ENCODE measurements around the gene PPP1R36.
"Not testable (repeated sequence)": the region's sequence is repeated elsewhere in the genome, so short reads cannot be mapped to it uniquely, and the experiment has no call there.

Gene PPP1R36, protein sequence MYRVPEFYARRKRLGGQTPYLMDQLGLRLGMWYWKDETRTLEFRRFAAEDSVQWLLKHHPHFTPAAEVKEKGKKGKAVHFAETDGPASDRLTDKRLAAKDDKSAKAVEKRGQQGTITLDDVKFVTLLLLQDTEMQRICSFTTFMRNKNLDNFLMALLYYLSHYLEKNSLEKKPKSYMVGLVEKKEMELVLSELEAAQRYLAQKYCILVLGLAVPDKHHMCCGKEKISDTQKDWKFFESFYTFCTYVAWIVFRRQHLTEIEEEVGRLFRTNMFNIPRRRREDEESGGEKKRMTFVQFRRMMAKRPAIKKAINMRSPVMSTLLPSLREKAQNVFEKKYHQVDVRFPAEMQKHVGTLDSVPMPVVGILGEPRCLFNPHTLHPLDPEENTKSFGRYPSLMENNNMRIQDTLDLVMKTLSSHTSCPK

DNA sequence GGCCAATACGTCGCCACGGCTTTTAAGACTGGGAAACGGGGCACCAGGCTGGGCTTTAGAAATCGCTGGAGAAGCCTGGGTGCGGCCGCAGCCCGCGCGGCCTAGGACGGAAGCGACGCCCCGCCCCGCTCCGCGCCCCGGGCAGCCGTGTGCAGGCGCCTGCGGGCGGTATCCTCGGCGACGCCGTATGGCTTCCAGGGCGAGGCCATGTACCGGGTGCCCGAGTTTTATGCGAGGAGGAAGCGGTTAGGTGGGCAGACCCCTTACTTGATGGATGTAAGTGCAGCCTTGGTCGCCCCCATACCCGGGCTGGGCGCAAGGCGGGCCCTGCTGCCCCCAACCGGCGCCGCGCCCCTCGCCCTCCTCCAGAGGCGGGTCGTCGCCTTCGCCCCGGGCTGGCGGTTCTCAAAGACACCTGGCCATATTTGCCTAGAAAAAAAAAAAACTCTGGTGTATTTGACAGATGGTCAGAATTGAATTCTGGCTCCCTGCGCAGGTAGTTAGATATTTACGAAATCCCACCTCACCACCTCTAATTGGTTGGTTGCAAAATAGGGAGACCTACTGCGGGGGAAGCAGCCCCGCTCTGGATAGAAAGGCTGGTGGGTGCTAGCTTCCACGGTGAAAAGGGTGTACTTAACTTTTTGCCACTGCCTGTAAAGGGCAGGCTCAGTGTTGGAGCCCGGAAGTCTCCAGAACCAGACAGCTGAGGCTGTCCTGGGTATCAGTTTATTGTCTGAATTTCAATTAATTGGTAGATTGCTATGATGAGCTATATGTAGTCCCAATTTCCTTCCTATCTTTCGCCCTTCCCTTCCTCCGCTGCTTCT, at the start of gene PPP1R36:
Gene PPP1R36, plus strand, starts transcription at position 171 of the 830 bp plus-strand sequence. Its CDS starts 37 bp downstream, at position 208.
- peak; percentile 56 to 87 for DNase-seq

DNA sequence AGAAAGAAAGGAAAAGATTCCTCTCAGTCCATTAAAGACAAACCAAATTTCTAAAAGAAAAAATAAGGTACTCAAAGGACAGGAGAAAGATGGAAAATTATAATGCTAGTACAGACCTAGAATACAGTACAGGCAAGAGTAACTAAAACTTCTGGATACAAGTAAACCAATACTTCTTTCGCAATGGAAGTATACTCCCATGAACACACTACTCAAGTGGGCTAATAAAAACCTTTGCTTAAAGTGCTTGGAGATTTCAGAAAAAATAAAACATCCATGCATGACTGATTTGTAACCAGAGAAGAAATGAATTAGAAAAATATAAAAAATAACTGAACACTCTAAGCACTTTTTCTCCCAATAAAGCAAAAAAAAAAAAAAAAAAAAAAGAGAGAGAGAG, 49.7 kb upstream of the PPP1R36 start:
- no peak for DNase-seq

DNA sequence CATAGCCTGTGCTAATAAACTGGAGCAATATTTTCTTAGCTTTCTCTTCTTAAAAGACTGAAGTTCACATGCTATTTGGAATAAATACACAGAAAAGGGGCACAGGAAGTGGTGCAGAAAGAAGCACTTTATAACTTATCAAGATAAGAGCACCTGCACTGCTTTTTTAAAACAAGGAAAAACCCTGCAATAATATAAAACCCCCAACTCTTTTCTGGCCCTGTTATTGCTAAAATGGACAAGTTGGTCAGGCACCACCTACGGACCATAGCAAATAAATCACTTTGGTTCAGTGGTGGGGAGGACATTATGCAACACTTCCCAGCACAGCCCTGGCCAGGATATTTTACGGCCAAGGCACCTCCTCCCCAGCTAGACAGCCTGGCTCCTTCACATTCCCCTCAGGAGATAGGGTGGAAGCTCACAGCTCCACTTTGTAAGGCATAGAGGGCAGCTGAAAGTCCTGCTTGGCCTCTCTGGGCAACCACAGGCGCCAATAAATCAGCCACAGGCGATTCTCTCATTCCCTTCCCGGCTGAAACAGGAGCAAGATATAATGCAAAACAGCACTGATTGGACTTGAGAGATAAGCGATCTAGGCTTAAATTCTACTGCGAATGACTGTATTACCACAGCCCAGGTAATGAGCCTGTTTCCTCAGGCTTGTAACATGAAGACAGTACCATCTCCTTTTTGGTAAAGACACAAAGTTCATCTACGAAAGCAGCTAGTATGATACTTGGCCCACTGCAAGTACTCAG, 48.2 kb upstream of the PPP1R36 start:
- peak; percentile 89 to 91 for DNase-seq

DNA sequence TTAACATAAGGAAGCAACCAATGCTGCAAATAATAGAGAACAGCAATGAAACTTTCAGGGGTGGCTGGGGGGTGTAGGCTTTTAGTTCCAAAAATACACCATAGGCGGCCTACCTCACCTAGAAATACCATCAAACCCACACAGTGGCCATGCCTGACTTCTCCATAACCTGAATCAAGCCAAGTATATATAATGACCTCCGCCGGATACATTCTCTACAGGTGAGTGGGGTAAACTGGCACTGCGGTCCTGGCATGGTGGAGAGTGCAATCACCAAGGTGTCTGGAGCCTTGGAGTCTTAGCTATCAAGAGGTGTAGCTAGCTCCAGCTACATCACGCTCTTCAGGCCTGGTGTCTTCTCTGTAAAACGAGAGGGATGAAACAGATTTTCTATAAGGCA, 47.3 kb upstream of the PPP1R36 start:
- no peak for DNase-seq

DNA sequence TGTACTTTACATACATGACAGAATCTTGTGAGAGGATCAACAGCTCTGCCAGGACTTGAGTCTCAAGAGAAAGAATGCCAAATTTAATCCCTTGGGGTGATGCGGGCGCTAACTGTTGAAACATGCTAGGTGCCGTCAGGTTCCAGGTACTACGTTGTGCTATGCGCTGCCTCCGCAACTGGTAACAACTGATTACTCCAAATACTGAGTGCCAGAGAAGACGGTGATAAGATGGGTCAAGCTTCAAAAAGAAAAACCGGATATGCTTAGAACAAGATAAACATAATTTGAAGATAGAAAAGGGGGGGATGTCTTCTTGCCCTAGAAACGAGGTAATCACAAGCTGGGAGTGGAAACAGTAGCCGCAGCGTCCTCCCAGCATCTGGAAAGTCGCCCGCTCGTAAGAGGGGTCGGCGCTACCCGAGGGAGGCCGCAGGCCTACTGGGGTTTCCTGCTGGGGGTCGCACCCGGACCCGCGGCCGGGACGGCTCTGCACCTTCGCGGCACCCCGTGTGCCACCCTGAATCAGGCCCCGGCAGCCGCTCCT, 46.8 kb upstream of the PPP1R36 start:
- DNase-seq: peak in 1 of 2 experiments; percentile 42

DNA sequence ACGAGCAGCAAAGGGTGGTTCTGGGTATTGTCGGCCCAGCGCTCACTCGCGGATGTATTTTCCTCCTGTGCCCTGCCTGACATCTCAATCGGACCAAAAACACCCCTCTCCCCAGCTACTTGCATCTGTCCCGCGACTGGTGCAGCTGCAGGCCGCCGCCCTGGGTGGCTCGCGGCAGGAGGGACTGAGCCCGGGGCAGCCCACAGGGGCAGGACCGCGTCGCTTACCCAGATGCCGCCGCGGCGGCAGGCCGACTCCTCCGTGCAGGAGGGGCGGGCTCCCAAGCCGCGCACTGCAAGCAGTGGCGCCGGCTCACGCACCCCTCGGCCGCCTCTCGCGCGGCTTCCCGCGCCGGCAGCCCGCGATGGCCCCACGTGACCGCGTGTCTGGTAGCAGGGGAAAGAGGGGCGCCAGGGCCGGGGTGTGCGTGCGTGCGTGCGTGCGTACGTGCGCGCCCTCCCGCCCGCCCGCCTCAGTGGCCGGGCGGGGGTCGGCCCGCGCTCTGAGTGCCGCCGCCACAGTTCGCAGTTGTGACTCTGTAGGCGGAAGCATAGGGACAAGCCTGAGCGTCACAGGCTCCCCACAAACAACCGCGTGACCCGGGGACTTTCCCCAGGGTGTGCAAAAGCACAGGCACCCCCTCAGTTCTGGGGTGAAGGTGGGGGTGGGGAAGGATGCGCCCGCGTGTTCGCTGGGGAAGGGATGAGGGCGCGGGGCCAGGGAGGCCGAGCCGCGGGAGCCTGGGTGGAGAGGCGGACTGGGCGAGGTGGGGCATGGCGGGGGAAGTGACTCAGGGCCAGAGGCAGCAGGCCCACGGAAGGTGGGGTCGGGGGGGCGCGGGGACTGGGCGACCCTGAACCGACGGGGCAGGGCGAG, 46.1 kb upstream of the PPP1R36 start, which contains the start of gene ZBTB25:
Gene ZBTB25, minus strand, starts transcription at position 405 of the 876 bp plus-strand sequence. CDS start 13,305 bp downstream, outside the sequence.
- DNase-seq: peak; percentile 71 to 94

DNA sequence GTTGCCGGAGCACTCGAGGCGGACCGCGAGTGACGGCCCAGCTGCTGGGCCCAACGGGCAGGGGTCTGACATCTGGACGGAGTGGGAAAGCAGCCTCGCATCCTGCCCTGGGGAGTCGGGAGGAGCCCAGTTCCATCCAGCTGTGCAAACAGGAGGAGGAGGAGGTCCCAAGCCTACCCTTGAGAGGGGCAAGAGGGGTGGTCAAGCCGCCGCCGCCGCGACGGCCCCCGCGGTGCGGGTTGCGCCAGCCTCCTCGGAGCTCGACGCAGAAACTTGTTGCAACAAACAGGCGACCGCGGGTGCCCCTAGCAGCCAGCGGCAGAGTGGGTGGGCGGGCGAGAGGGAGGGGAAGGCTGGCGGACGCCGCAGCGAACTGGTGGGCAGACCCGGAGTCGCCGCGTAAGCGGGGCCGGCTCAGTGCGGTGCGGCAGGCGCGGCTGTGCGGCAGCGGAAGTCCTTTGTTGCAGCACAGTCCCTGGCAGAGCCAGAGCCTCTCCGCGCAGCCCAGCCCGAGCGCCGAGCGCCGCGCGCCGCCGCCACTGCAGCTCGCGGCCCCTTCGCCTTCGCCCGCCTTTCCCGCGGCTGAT, 45.4 kb upstream of the PPP1R36 start, which contains the start of gene ZBTB1:
Gene ZBTB1, plus strand, starts transcription at position 461 of the 587 bp plus-strand sequence. CDS start 16,735 bp downstream, outside the sequence.
- DNase-seq: peak; percentile 65 to 87

DNA sequence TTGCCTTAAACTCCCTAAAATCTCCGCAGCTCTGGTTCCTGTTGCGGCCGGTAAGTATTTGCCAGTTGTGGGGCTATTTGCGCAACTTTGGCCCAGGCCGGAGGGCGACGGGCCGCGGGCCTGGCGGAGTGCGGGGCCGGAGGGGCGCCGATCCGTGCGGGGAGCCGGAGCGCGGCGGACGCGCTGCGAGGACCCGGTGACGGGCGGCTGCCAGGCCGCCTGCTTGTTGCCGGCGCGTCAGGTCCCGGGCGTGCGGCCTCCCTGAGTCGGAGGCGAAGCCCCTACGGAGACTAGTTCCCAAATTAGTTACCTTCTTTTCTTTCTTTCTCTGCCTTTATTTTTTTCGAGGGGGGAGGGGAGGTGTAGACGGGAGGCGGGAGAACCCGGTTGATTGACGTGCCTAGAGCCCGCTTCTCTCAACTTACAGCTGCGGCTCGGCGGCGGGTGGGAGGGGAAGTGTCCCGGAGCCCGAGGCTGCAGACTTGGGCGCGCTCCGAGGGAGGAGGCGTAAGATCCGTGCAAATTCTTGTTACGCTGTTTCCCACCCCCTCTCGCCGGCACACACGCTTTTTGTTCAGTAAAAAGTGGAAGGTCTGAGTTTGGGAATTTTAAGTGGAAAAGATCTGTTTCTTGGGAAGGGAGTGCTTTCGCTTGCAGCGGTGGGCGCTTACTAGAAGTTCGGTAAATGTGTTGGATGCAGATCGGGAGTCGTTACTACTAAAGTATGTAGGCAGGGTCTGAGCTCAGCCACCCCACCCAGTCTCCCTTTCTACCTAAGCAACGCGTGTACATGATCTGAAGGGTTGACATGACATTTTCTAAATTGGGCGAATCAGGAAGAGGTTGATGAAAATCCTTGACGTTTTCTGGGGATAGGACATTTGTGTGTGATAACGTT, 44.6 kb upstream of the PPP1R36 start:
- DNase-seq: peak; percentile 73 to 92

DNA sequence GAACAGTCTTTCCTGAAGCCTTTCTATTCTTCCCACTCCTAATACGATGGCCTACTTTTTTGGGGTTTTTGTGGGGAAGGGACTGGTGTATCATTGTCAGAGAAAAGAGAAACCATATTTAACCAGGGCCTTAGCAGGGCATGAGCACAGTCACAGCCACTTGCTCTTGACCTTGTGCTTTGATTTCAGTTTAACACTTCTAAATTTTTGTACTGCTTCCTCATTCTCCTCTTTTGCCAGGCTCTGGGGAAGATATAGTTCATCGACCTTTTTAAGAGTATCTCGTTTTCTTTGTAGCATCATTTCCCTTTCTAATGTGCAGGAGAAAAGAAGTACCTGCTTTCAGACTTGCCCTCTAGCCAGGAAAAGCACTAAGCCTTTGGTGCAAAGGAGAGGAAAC, 43.0 kb upstream of the PPP1R36 start:
- no peak for DNase-seq

DNA sequence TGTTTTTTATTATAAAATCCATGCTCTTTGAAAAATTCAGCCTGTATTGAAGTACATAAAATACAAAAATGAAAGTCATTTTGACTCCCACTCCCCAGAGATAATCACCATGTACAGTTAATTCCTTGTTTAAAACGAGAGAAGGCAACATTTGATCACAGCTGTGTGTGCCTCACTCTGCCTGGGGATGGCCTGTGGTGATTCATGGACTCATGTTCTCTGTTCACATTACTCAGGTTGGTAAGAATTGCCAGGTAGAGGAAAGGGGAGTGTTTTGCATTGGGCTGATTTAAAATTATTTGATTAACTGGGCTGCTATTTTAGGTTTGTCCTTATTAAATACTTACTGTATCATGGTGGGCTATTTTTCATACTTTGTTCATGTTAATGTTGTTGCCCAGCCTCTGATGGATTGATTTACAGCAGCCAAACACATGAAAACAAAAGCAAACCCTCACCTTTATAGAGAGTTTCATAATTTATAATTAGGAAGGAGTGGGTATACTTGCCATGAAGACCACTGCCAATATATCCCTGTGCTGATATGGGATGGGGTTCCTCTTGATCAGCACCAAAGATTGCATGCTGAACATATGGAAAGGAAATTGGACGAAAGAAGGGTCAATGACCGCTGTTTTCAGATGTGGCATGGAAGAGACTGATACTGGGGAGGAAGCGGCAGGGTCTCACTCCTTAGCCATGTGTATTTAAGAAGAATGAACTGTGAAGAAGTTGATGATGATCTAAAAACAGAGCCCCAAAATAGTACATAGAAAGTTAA, 42.2 kb upstream of the PPP1R36 start:
- DNase-seq: no peak

DNA sequence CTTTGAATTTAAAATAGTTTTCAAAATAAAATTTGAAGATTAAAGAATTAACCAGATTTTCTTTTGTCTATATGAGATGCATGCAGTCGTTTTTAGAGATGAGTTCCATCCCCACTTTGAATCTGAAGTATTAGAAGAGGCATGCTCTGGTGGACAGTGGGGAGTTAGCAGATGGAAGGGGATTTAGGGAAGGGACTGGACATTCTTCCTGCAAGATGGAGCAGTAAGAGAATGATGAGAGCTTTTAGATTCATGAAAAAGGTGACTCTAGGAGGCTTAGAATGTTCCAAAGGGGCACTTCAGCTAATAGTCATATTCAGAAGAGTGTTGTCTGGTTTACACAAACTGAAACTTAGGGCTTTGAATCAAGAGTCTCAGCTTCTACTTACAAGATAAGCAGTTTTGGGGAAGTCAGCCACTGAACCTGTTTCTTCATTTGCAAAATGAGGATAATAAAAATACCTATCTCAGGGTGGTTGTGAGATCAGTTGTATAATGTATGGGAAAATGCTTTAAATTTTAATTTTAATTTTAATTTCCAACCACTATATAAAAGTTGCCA, 41.5 kb upstream of the PPP1R36 start:
- DNase-seq: no peak

DNA sequence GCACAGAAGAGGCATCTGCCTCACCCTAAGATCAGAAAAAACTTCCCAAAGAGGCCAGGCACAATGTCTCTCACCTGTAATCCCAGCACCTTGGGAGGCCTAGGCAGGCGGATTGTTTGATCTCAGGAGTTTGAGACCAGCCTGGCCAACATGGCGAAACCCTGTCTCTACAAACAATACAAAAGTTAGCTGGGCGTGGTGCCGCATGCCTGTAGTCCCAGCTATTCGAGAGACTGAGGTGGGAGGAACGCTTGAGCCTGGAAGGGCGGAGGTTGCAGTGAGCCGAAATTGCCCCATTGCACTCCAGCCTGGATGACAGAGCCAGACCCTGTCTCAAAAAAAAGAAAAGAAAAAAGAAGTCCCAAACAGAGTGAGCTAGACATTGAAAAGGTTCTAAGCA, 40.7 kb upstream of the PPP1R36 start:
- DNase-seq: no peak

DNA sequence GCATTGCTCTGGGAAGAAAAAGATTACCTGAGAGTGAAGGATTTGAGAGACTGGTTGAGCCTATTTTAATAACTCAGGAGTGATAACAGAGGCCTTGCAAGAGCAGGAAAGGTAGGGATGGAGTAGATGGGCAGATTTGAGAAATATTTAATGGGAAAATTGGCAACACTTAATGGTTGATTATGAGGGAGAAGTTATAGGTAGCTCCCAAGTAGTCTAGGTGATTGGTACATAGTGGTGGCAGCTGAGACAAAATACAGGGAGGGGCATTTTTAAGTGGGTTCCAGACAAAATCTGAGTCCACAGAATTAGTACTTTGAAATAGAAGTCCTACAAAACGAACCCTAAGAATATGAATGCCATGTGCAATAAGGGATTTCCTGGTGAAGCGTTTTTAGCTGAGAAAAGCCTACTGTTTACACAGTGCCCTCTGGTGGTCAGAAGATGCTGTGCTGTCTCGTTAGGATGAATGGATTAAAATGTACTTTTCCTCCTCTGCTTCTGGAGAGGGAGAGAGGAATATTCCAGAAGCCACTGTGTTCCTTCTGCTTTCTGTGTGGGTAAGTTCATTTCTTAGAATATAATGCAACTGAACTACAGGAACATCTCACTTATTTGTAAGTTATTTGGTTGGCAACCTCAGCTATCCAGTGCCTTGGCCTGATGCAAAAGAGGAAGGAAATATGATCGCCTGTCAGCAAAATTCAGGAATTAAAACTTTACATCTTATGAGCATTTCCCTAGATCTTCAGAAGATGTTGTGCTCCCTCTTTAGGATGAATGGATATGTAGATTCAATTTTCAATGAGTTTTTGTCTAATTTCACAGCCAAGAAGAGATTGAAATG, 38.7 kb upstream of the PPP1R36 start:
- DNase-seq: peak; percentile 31 to 74

DNA sequence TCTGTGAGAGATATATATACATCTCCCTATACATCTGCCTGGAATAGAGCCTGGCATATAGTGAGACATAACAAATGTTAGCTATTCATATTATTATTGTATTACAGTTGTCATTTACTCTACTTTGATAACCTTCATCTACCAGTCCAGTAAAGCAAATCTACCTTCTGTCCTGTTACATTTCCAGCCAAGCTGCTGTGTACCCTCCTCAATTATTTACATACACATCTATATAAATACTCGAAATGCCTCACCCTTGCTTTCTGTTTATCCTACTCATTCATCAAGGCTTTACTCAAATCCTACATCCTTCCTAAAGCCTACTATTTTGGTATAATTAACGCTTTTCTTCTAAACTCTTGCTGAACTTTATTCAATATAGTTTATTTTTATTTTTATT, 36.5 kb upstream of the PPP1R36 start:
- DNase-seq: no peak

DNA sequence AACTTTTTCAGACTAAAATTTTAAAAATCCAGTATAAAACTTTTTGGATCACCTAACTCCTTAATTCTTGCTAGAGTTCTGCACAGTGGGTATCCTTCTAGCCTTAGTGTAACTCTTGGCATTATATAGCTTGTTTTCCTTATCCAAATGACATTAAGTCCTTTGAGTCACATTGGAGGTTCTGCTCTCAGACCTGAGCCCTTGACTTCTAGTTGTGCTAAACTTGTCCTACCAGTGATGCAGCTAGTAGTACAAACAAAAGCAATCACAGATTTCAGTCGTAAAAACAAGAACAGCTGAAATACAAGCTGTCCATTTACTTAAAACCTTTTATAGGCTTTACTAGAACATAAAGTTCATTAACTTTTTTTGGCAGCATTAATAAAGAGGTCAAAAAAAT, 34.7 kb upstream of the PPP1R36 start:
- no peak for DNase-seq

DNA sequence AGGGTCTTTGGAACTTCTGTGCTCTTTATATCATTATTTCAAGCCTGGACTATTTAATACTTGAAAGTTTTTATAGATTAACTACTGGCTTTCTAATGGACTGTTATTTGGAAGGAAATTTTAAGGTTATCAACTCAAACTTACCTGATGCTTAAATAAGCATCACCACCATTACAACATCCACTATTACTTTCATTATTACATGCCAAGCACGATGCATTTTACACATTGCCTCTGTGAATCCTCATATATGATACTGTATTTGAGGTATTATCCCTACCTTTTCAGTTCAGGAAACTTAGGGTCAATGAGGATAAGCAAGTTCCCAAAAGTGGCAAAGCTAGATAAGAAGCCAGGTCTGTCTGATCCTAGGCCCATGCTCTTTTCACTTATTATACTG, 32.8 kb upstream of the PPP1R36 start:
- no peak for DNase-seq

DNA sequence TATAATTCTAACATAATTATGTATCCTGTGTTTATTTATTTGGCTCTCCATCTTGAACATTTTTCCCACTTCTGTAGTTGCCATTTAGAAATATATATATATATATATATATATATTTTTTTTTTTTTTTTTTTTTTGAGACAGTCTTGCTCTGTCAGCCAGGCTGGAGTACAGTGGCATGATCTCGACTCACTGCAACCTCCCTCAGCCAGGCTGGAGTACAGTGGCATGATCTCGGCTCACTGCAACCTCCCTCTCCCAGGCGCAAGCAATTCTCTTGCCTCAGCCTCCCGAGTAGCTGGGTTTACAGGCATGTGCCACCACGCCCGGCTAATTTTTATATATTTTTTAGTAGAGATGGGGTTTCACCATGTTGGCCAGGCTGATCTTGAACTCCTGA, 32.1 kb upstream of the PPP1R36 start:
- not testable (repeated sequence) for DNase-seq

DNA sequence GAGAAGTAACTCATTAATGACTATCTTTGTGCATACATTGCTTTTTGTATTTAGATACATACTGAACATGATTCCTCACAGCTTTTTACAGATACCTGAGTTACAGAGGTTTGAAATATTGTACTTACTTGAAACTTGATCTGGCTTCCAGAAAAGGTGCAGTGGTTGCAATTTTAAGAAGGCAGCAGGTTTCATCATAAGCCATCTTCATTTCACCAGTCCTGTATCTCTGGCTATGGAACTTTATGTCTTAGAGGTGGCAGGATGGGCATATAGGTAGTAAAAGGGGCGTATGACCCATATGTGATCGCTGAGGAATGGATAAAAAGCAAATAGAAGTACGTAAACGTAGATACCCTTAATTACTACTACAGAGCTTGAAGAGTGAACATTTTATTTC, 31.5 kb upstream of the PPP1R36 start:
- DNase-seq: no peak
